Fibroblast of lung (primary cell): ENCODE results near the gene BPHL.

Experiments used
- EZH2 ChIP-seq: IDR thresholded peaks from 2 replicates; pipeline ENCODE4 v1.5.1; 2012; ENCODE audit warnings: low read length, control low read depth, mild to moderate bottlenecking; ENCODE audit errors: missing control alignments
- TF ChIP-seq, protein P1 (sequence below), 2 donors: IDR thresholded peaks in 1 of 2; conservative IDR thresholded peaks in 1 of 2; 1 replicate in 1 of 2; 2 replicates in 1 of 2; pipeline ENCODE4 v1.5.1; 2011 to 2012; ENCODE audit warnings: low read length in 2 of 2, control low read depth in 1 of 2, inconsistent platforms in 1 of 2, low read depth in 1 of 2, mild to moderate bottlenecking in 1 of 2

DNA sequence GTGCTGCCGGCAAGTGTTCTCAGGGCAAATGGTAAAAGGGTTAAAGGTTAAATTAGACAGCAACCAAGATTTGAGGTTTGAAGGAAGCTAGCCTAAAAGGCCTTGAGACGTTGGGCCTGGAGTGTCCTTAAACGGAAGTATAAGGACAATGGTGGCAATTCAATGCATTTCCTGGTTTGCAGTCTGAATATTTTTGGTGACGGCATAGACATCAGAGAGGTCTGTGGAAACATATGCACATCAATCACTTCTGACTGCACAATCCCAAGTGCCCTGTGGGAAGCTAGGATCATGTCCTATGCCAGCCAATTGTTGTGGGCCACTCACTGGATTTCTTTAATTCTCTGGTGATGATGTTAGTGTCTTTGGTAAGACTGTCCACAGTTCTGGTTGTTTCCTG lies 64.6 kb downstream of the BPHL start:
- no peak for TF ChIP-seq EZH2
- TF ChIP-seq, protein P1, sequence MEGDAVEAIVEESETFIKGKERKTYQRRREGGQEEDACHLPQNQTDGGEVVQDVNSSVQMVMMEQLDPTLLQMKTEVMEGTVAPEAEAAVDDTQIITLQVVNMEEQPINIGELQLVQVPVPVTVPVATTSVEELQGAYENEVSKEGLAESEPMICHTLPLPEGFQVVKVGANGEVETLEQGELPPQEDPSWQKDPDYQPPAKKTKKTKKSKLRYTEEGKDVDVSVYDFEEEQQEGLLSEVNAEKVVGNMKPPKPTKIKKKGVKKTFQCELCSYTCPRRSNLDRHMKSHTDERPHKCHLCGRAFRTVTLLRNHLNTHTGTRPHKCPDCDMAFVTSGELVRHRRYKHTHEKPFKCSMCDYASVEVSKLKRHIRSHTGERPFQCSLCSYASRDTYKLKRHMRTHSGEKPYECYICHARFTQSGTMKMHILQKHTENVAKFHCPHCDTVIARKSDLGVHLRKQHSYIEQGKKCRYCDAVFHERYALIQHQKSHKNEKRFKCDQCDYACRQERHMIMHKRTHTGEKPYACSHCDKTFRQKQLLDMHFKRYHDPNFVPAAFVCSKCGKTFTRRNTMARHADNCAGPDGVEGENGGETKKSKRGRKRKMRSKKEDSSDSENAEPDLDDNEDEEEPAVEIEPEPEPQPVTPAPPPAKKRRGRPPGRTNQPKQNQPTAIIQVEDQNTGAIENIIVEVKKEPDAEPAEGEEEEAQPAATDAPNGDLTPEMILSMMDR (conservative IDR thresholded peaks at IDR 0.05 in 1 of 2, IDR thresholded peaks at IDR 0.05 in 1 of 2; ENCODE audit: low read depth in 1 of 2, low read length in 2 of 2), result no peak
